ENCODE results near the gene PTPRQ.

- TF ChIP-seq EZH2phosphoT487 (IDR thresholded peaks at IDR 0.05; ENCODE audit: insufficient read depth, low read depth) (no peak), EZH2 (IDR thresholded peaks at IDR 0.05; ENCODE audit: insufficient read depth, poor library complexity, severe bottlenecking) (no peak)
Observed at GRCh38 chr12:80627782-80628181, 183.7 kb downstream of the PTPRQ start.

Data from GM23248 (cell line).